Natural killer cell (primary cell): ENCODE measurements around the gene ZNF22. TPM values are rescaled to one million over a fixed set of nuclear protein-coding genes. Genes with fewer than 3 reads are reported as not detected.

Experiments
- ATAC-seq, 3 donors: fragments of 150-1000 bp in 2 of 3; fragments of 200-7000 bp in 1 of 3; cut with Tn5 transposase; 1 replicate in 1 of 3; 2 replicates in 2 of 3; pipeline ENCODE4 v1.10.0; 2021; ENCODE audit warnings: mild to moderate bottlenecking in 2 of 3, moderate library complexity in 2 of 3
- DNase-seq, 2 donors: peaks; one replicate each; pipeline versions ENCODE4 v3.0.0 to v3.0.0-alpha.2; 2013 to 2021; ENCODE audit warnings: mixed read lengths in 1 of 2
- H3K27ac ChIP-seq: one replicate; pipeline ENCODE4 v1.5.1; 2013; ENCODE audit warnings: mild to moderate bottlenecking, low read length
- H3K27me3 ChIP-seq: one replicate; pipeline ENCODE4 v1.6.1; 2013; ENCODE audit warnings: low read length; ENCODE audit not compliant: control insufficient read depth, insufficient read depth
- H3K36me3 ChIP-seq: one replicate; pipeline ENCODE4 v1.6.1; 2013; ENCODE audit warnings: low read length; ENCODE audit not compliant: control insufficient read depth, insufficient read depth
- H3K4me1 ChIP-seq: one replicate; pipeline ENCODE4 v1.6.1; 2013; ENCODE audit warnings: low read length; ENCODE audit not compliant: control insufficient read depth, insufficient read depth
- H3K4me3 ChIP-seq: one replicate; pipeline ENCODE4 v1.5.1; 2013; ENCODE audit warnings: low read length
- H3K9me3 ChIP-seq: one replicate; pipeline ENCODE4 v1.6.1; 2013; ENCODE audit warnings: low read length; ENCODE audit not compliant: control insufficient read depth, insufficient read depth
- H3K27ac Mint-ChIP-seq, 2 donors: one replicate each; pipeline ENCODE4 v1.8.0; 2022; ENCODE audit warnings: mild to moderate bottlenecking in 2 of 2, mixed read lengths in 2 of 2, moderate library complexity in 1 of 2
- H3K27me3 Mint-ChIP-seq, 2 donors: one replicate each; pipeline ENCODE4 v1.8.0; 2022; ENCODE audit warnings: low read depth in 2 of 2, mixed read lengths in 2 of 2
- H3K36me3 Mint-ChIP-seq: one replicate; pipeline ENCODE4 v1.8.0; 2022; ENCODE audit warnings: mixed read lengths
- H3K4me1 Mint-ChIP-seq, 2 donors: one replicate each; pipeline ENCODE4 v1.8.0; 2022; ENCODE audit warnings: mixed read lengths in 2 of 2
- H3K4me3 Mint-ChIP-seq: one replicate; pipeline ENCODE4 v1.8.0; 2022; ENCODE audit warnings: mild to moderate bottlenecking, moderate library complexity, mixed read lengths
- H3K9me3 Mint-ChIP-seq, 2 donors: one replicate each; pipeline ENCODE4 v1.8.0; 2022; ENCODE audit warnings: mixed read lengths in 2 of 2
- CTCF ChIP-seq: fragments of 200-600 bp; IDR thresholded peaks from one replicate; pipeline ENCODE4 v1.8.0; 2022; ENCODE audit warnings: antibody characterized with exemption
- WGBS: methylation state at CpG from one replicate; pipeline ENCODE4 v1.1.7; 2013; ENCODE audit warnings: missing lambda C conversion rate; ENCODE audit not compliant: insufficient coverage; 5-methylcytosine and 5-hydroxymethylcytosine counted together
- intact Hi-C: fragments of 100-400 bp; cut with micrococcal nuclease; formaldehyde crosslinking; loops from one replicate; pipeline ENCODE4 v1.14.2; 2022
- total RNA-seq, 4 donors: library from RNA; stranded (reverse); fragments of 120-200 nt in 1 of 4; gene quantifications; one replicate each; pipeline versions ENCODE4 v1.2.3 to v1.2.4, GENCODE V29; 2013 to 2022

The ZNF22 gene
- total RNA-seq, 3 donors from 2014 or later (not counting 1 experiment from before 2014, with no cell fraction given), result 24.2 to 31.8 (median 25.0) TPM

GRCh38 chr10:45053569-45054100 is 52.9 kb downstream of the ZNF22 start:
- Mint-ChIP-seq H3K36me3 (peaks cover 6% of the 10 kb centered on the region), H3K27ac (no peak overlapping the region), H3K4me1 (peaks cover 13 to 14% of the 10 kb centered on the region in 2 donors), H3K27me3 (peaks cover 0 to 2% of the 10 kb centered on the region in 2 donors), H3K9me3 (peaks cover 0 to 5% of the 10 kb centered on the region in 2 donors), H3K4me3 (no peak overlapping the region)
- intact Hi-C loops, result no loop called here
- ATAC-seq (no peak), DNase-seq (no peak)
- Histone ChIP-seq H3K4me3 (no peak overlapping the region), H3K27ac (no peak overlapping the region), H3K36me3 (no peaks in the 10 kb centered on the region), H3K4me1 (peaks cover 3% of the 10 kb centered on the region), H3K9me3 (no peaks in the 10 kb centered on the region), H3K27me3 (no peaks in the 10 kb centered on the region)
- no CpG with 5 or more reads among the region's 1 CpG for WGBS
- no peak for TF ChIP-seq CTCF

Other genes with a start within 250 kb of the ZNF22 start
- not detected for gene TMEM72, start 89.6 kb upstream of the ZNF22 start, total RNA-seq
- 100 to 1,000 TPM in 2 of 3 donors, 10 to 100 TPM in 1; 99.8 to 116 (median 104) TPM for gene RASSF4, start 41.1 kb upstream of the ZNF22 start, total RNA-seq
- gene DEPP1, start 22.1 kb upstream of the ZNF22 start, total RNA-seq, result not detected